GM18498 (cell line): ENCODE results near the gene HOXA4.

Source experiments
- ATAC-seq: cut with Tn5 transposase; IDR thresholded peaks from one replicate; pipeline ENCODE4 v1.9.1; 2021; ENCODE audit warnings: mild to moderate bottlenecking, moderate library complexity; ENCODE audit not compliant: unreplicated experiment

The HOXA4 gene

GRCh38 chr7:27147199-27148030 is 16.9 kb upstream of the HOXA4 start, which contains the start of gene HOXA6:
HOXA6 (minus strand) TSS chr7:27147774; CDS start chr7:27147749, 25 bp downstream.
- ATAC-seq: no peak

- ATAC-seq: no peak
Observed at GRCh38 chr7:27146491-27147198, 16.1 kb upstream of the HOXA4 start.

GRCh38 chr7:27145914-27146412 is 15.4 kb upstream of the HOXA4 start:
- no peak for ATAC-seq

GRCh38 chr7:27145165-27145913 is 14.8 kb upstream of the HOXA4 start:
- no peak for ATAC-seq

GRCh38 chr7:27144781-27145164 is 14.2 kb upstream of the HOXA4 start:
- no peak for ATAC-seq

GRCh38 chr7:27143950-27144780 is 13.6 kb upstream of the HOXA4 start:
- ATAC-seq: no peak

GRCh38 chr7:27143023-27143949 is 12.7 kb upstream of the HOXA4 start, which contains the start of gene HOXA5:
HOXA5 (minus strand) TSS chr7:27143681; CDS start chr7:27143607, 74 bp downstream.
- no peak for ATAC-seq

- ATAC-seq: no peak
Observed at GRCh38 chr7:27142580-27143022, 12.0 kb upstream of the HOXA4 start.

GRCh38 chr7:27141923-27142579 is 11.5 kb upstream of the HOXA4 start:
- no peak for ATAC-seq

GRCh38 chr7:27141137-27141922 is 10.8 kb upstream of the HOXA4 start:
- ATAC-seq: no peak

- ATAC-seq: no peak
Observed at GRCh38 chr7:27140126-27140857, 9.7 kb upstream of the HOXA4 start.

- ATAC-seq: no peak
Observed at GRCh38 chr7:27139334-27140125, 9.0 kb upstream of the HOXA4 start.

GRCh38 chr7:27138985-27139333 is 8.4 kb upstream of the HOXA4 start:
- no peak for ATAC-seq

GRCh38 chr7:27138472-27138871 is 7.9 kb upstream of the HOXA4 start:
- no peak for ATAC-seq

GRCh38 chr7:27137640-27138315 is 7.2 kb upstream of the HOXA4 start:
- no peak for ATAC-seq

- ATAC-seq: no peak
Observed at GRCh38 chr7:27134392-27134791, 3.8 kb upstream of the HOXA4 start.
